ENCODE data around the gene NSMF. TPM values are rescaled to one million over a fixed set of nuclear protein-coding genes. Genes with fewer than 3 reads are reported as not detected.

Gene NSMF
- total RNA-seq, 1 donor from 2014 or later, result 53.9 TPM

- no peak for DNase-seq (ENCODE audit: low read depth)
Measured at GRCh38 chr9:137492464-137493363, 33.6 kb upstream of the NSMF start.

- no peak for DNase-seq (ENCODE audit: low read depth)
Measured at GRCh38 chr9:137491735-137492432, 32.8 kb upstream of the NSMF start.

- DNase-seq (ENCODE audit: low read depth), result no peak
Measured at GRCh38 chr9:137490532-137491186, 31.5 kb upstream of the NSMF start.

DNA sequence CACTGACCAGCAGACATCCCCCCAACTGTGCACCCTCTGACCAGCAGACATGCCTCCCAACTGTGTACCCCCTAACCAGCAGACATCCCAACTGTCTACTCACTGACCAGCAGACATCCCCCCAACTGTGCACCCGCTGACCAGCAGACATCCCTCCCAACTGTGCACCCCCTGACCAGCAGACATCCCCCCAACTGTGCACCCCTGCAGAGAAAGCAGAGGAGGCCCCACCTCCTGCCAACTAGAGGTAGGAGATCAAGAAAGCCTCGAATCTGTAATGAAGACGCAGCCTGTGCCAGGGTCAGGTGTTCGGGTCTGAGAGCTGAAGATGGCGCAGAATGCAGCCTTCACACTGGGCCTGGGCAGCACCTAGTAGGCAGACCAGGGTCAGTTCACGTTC lies 29.8 kb upstream of the NSMF start:
- DNase-seq (ENCODE audit: low read depth), result no peak

DNA sequence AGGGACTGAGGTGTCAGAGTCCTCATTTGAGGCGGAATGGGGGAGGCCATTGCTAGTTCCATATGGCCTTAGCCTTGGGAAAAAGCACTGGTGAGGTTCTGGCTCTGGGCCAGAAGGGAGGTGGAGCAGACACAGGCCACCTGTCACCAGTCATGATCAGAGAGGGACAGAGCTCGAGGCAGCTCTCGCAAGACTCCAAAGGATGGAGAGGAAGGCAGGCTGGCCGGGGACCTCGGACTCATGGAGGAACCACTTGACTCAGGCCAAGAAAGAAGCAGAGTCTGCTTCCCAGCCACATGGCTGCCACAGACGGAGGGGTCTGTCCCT lies 29.2 kb upstream of the NSMF start:
- no peak for DNase-seq (ENCODE audit: low read depth)

GRCh38 chr9:137487454-137488326 lies 28.6 kb upstream of the NSMF start:
- DNase-seq (ENCODE audit: low read depth), result no peak

GRCh38 chr9:137486545-137487453 lies 27.7 kb upstream of the NSMF start:
- DNase-seq (ENCODE audit: low read depth), result peak; percentile 24

- DNase-seq (ENCODE audit: low read depth), result no peak
Measured at GRCh38 chr9:137486141-137486490, 27.0 kb upstream of the NSMF start.

DNA sequence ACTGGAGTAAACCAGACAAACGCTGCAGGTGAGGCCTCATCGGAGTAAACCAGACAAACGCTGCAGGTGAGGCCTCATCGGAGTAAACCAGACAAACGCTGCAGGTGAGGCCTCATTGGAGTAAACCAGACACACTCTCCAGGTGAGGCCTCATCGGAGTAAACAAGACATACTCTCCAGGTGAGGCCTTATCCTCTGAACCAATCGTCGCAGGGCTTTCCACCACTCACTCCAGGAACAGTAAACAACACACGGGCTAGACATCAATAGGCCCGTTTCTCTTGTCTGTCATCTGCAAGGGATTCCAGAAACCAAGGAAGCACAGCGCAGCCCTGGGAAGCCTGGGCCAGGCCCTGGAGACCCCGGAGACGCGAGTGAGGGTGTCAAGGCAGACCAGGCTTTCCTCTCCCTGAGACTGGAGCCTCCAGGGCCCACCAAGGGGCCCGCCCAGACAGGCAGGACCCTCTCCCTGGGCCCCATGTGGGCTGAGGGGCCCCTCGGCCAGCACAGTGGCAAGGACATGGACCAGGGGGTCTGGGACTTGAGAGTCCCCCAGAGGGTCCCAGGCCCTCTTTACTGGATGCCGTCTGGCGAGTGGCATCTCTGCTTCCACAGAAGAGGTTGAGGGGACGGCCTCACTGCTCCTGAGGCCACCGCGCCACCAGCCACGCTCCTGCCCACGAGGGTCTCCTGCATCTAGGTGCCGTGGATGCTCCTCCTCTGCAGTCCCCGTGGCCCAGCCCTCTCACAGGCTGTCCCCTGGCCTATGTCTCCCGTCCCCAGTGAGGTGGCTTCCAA lies 26.4 kb upstream of the NSMF start:
- no peak for DNase-seq (ENCODE audit: low read depth)

- no peak for DNase-seq (ENCODE audit: low read depth)
Measured at GRCh38 chr9:137484551-137485315, 25.6 kb upstream of the NSMF start.

- DNase-seq (ENCODE audit: low read depth), result peak; percentile 65
Measured at GRCh38 chr9:137482094-137482781, 23.1 kb upstream of the NSMF start.

DNA sequence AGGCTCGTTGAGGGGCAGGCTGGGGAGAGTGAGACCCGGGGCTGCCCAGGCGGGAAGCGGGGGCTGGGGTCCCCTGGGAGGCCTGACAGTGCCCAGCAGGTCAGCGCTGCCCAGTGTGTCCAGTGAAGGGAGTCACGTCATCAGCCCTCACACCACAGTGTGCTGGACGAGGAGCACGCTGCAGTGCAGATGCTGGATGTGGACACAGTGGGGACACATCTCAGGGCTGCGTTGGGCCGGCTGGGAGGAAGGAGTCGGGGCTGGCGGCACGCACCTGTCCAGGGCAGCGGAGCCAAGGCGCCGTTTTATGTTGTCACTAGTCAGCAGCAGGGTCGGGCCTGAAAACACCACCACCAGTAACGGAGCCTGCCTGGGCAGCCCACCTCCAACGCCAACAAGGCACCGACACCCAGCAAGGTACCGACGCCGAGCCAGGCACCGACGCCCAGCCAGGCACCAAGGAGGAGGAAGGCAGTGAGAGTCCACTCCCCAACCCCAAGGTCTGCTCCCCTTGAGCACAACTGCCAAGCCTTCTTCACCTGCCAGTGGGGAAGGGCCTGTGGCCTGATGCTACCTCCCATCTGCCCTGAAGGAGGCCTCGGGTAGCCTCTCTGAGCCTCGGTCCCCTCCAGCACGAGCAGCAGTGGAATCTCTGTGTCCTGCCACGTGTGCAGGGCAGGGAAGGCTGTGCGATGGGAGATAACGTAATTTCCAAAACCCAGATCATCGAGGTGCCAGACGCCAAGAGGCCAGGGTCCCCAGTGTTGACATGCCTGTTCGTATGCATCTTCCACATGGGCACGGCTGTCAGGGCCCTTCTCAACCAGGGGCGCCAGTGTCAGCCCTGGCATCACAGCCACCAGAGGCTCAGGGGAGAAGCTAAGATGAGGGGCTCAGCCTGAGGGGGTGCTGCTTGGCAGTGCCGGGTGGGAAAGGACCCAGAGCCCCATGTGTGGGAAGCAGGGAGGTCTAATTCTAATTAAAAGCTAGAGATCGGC lies 21.9 kb upstream of the NSMF start:
- no peak for DNase-seq (ENCODE audit: low read depth)

DNA sequence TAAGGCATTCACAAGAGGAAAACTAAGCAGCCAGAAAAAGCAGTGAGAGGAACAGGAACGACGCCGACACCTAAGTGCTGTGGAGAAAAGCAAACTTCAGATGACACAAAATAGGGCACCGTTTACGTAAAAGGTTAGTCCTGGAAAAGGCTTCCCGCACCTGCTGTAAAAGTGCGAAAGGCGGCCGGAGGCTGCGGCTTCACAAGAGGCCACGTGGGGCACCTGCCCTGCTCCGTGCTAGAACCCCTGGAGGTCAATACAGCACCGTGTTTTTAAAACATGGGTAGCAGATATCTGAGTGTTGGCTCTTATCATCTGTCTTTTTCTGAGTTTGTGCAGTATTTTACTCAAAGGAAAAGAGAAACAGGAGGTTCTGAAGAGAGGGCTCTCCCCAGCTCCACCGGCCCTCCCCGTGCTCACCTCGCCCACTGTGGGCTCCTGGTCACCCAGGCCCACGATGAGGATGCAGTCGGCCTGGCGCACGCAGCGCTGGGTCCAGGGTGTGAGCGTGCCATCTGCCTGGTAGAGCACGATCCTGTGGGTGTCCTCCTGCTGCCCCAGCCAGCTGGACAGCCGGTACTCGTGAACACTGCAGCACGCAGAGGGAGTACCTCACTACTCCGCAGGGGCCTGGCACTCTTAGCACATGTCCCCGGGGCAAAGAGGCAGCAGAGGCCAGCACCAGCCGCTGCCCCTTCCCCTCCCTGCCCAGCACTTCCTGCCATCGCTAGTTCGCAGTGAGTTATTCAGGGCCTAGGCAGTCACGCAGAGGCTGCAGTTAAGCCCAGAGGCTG lies 21.0 kb upstream of the NSMF start:
- DNase-seq (ENCODE audit: low read depth), result no peak

GRCh38 chr9:137478962-137479861 lies 20.1 kb upstream of the NSMF start:
- DNase-seq (ENCODE audit: low read depth), result peak; percentile 83

GRCh38 chr9:137478613-137478961 lies 19.5 kb upstream of the NSMF start:
- no peak for DNase-seq (ENCODE audit: low read depth)

Data from myocyte (in vitro differentiated cells).